Peyer's patch (tissue), 4 donors: ENCODE data around the gene CDH9.

ENCODE experiments used
- POLR2A ChIP-seq, 2 donors: fragments of 450-650 bp; IDR thresholded peaks; one replicate each; pipeline ENCODE4 v1.5.1; 2017; ENCODE audit warnings: antibody characterized with exemption in 2 of 2, mild to moderate bottlenecking in 2 of 2, moderate library complexity in 2 of 2
- TF ChIP-seq, protein P1 (sequence below), 6 experiments: fragments of 450-650 bp in 4 of 6; fragments of 200-600 bp in 2 of 6; sonication (generic) in 1 of 6; IDR thresholded peaks; one replicate each; pipeline ENCODE4 v1.5.1; 2017 to 2019; ENCODE audit warnings: antibody characterized with exemption in 6 of 6, mild to moderate bottlenecking in 3 of 6, moderate library complexity in 1 of 6

- TF ChIP-seq, protein P1, sequence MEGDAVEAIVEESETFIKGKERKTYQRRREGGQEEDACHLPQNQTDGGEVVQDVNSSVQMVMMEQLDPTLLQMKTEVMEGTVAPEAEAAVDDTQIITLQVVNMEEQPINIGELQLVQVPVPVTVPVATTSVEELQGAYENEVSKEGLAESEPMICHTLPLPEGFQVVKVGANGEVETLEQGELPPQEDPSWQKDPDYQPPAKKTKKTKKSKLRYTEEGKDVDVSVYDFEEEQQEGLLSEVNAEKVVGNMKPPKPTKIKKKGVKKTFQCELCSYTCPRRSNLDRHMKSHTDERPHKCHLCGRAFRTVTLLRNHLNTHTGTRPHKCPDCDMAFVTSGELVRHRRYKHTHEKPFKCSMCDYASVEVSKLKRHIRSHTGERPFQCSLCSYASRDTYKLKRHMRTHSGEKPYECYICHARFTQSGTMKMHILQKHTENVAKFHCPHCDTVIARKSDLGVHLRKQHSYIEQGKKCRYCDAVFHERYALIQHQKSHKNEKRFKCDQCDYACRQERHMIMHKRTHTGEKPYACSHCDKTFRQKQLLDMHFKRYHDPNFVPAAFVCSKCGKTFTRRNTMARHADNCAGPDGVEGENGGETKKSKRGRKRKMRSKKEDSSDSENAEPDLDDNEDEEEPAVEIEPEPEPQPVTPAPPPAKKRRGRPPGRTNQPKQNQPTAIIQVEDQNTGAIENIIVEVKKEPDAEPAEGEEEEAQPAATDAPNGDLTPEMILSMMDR (IDR thresholded peaks at IDR 0.05): no peak
- no peak for TF ChIP-seq POLR2A (IDR thresholded peaks at IDR 0.05)
Measured at GRCh38 chr5:27021471-27021870, 16.9 kb downstream of the CDH9 start.
